Central memory CD8-positive, alpha-beta T cell (primary cell): Measurements from ENCODE around the gene RNF6.
A peak's percentile ranks its signal among the peaks of the same experiment; 100 is the strongest.

Source experiments
- ATAC-seq: fragments of 150-1000 bp; cut with Tn5 transposase; replicated peaks from 2 replicates; pipeline ENCODE4 v1.10.0; 2022; ENCODE audit warnings: mild to moderate bottlenecking, moderate FRiP score, moderate number of reproducible peaks; ENCODE audit not compliant: poor library complexity, severe bottlenecking; ENCODE audit errors: extremely low read depth
- DNase-seq, 2 donors: peaks; one replicate each; pipeline ENCODE4 v3.0.0; 2021; ENCODE audit warnings: low spot score in 2 of 2
- H3K27ac Mint-ChIP-seq: one replicate; pipeline ENCODE4 v1.8.0; 2022; ENCODE audit warnings: low read depth, mild to moderate bottlenecking, moderate library complexity, mixed read lengths
- H3K27me3 Mint-ChIP-seq: one replicate; pipeline ENCODE4 v1.8.0; 2022; ENCODE audit warnings: mixed read lengths
- H3K36me3 Mint-ChIP-seq: one replicate; pipeline ENCODE4 v1.8.0; 2022; ENCODE audit warnings: mild to moderate bottlenecking, moderate library complexity, mixed read lengths; ENCODE audit not compliant: insufficient read depth
- H3K4me1 Mint-ChIP-seq: one replicate; pipeline ENCODE4 v1.8.0; 2022; ENCODE audit warnings: mixed read lengths
- H3K4me3 Mint-ChIP-seq: one replicate; pipeline ENCODE4 v1.8.0; 2022; ENCODE audit warnings: mild to moderate bottlenecking, moderate library complexity, mixed read lengths
- H3K9me3 Mint-ChIP-seq: one replicate; pipeline ENCODE4 v1.8.0; 2022; ENCODE audit warnings: mixed read lengths

Gene RNF6

GRCh38 chr13:26184791-26185250 is 37.3 kb downstream of the RNF6 start:
- peaks cover 9% of the 10 kb centered on the region for H3K4me1 Mint-ChIP-seq
- no peaks in the 10 kb centered on the region for H3K27me3 Mint-ChIP-seq

DNA sequence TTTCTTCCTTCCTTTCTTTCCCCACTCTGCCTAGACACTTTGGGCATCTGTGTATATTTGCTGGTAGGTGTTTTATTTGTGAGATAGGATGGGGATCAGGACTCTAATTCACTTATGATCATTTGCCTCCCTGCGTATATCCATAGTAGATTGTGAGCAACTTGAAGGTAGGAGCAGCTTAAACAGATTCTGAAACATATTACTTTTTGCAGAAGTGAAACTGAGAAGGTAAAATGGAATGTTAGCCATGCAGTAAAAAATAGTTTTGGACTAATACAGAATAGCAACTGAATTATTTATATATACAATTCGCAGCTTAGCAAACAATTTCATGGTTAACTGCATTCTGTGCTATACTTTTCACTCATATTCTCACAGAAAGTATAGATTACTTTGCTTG is 38.7 kb downstream of the RNF6 start:
- H3K9me3 Mint-ChIP-seq: no peaks in the 10 kb centered on the region
- H3K4me1 Mint-ChIP-seq: peaks cover 9% of the 10 kb centered on the region
- DNase-seq (no peak), ATAC-seq (no peak)
- no peak overlapping the region for H3K4me3 Mint-ChIP-seq
- H3K27ac Mint-ChIP-seq: no peak overlapping the region
- peaks cover 17% of the 10 kb centered on the region for H3K36me3 Mint-ChIP-seq
- no peaks in the 10 kb centered on the region for H3K27me3 Mint-ChIP-seq

More at GRCh38 chr13:26184791-26185250, 37.3 kb downstream of the RNF6 start:
- DNase-seq: peak; percentile 45 to 49
- peak; percentile 40 for ATAC-seq
- Mint-ChIP-seq H3K9me3 (no peaks in the 10 kb centered on the region), H3K27ac (no peak overlapping the region), H3K36me3 (peaks cover 17% of the 10 kb centered on the region), H3K4me3 (peak overlapping the region; percentile 21)

GRCh38 chr13:26179344-26179743 is 42.8 kb downstream of the RNF6 start:
- Mint-ChIP-seq H3K36me3 (peaks cover 2% of the 10 kb centered on the region), H3K4me1 (no peaks in the 10 kb centered on the region), H3K27ac (no peak overlapping the region), H3K4me3 (no peak overlapping the region), H3K27me3 (no peaks in the 10 kb centered on the region), H3K9me3 (no peaks in the 10 kb centered on the region)
- no peak for ATAC-seq
- no peak for DNase-seq

DNA sequence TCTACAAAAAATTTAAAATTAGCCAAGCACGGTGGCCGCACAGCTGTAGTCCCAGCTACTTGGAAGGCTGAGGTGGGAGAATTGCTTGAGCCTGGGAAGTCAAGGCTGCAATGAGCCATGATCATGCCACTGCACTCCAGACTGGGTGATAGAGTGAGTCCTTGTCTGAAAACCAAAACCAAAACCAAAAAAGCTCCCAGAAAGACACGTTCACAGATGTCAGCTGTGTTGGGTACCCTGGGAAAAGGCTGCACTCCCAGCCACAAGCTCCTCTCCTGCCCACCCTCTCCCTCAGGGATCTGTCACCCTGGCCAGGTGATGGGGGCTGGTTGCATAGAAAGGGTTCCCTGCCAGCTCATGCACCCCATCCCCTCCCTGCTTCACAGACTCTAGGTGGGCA is 53.3 kb downstream of the RNF6 start:
- ATAC-seq (no peak), DNase-seq (no peak)
- no peaks in the 10 kb centered on the region for H3K4me1 Mint-ChIP-seq
- H3K9me3 Mint-ChIP-seq: no peaks in the 10 kb centered on the region
- H3K27me3 Mint-ChIP-seq: no peaks in the 10 kb centered on the region
- H3K36me3 Mint-ChIP-seq: no peaks in the 10 kb centered on the region
- no peak overlapping the region for H3K27ac Mint-ChIP-seq
- H3K4me3 Mint-ChIP-seq: no peak overlapping the region

- no peak for DNase-seq
- Mint-ChIP-seq H3K27me3 (no peaks in the 10 kb centered on the region), H3K27ac (no peak overlapping the region), H3K4me1 (no peaks in the 10 kb centered on the region), H3K4me3 (no peak overlapping the region), H3K36me3 (no peaks in the 10 kb centered on the region), H3K9me3 (no peaks in the 10 kb centered on the region)
- no peak for ATAC-seq
Observed at GRCh38 chr13:26168237-26168814, 53.8 kb downstream of the RNF6 start.

GRCh38 chr13:26163812-26164211 is 58.3 kb downstream of the RNF6 start:
- H3K27me3 Mint-ChIP-seq: peaks cover 10% of the 10 kb centered on the region
- DNase-seq (no peak), ATAC-seq (no peak)
- no peak overlapping the region for H3K27ac Mint-ChIP-seq
- H3K4me3 Mint-ChIP-seq: no peak overlapping the region
- H3K9me3 Mint-ChIP-seq: no peaks in the 10 kb centered on the region
- peaks cover 2% of the 10 kb centered on the region for H3K36me3 Mint-ChIP-seq
- no peaks in the 10 kb centered on the region for H3K4me1 Mint-ChIP-seq
